Endodermal cell (in vitro differentiated cells): Measurements from ENCODE around the gene COMMD6. TPM values are rescaled to one million over a fixed set of nuclear protein-coding genes. Genes with fewer than 3 reads are reported as not detected.

Experiments
- DNase-seq: peaks from one replicate; pipeline ENCODE4 v3.0.0-alpha.2; 2017
- H3K27ac ChIP-seq: 2 replicates; pipeline ENCODE4 v1.5.1; 2013; ENCODE audit warnings: mild to moderate bottlenecking, low read depth, low read length, moderate library complexity
- H3K27me3 ChIP-seq: 2 replicates; pipeline ENCODE4 v1.6.1; 2013; ENCODE audit warnings: mild to moderate bottlenecking, low read length, moderate library complexity; ENCODE audit not compliant: insufficient read depth, control insufficient read depth, poor library complexity, severe bottlenecking
- H3K36me3 ChIP-seq: 2 replicates; pipeline ENCODE4 v1.7.0; 2013; ENCODE audit warnings: mild to moderate bottlenecking, low read length, moderate library complexity; ENCODE audit not compliant: control insufficient read depth, insufficient read depth
- H3K4me1 ChIP-seq: one replicate; pipeline ENCODE4 v1.7.0; 2013; ENCODE audit warnings: low read length; ENCODE audit not compliant: control insufficient read depth, insufficient read depth
- H3K4me3 ChIP-seq: 2 replicates; pipeline ENCODE4 v1.5.1; 2013; ENCODE audit warnings: mild to moderate bottlenecking, low read length, moderate library complexity
- H3K9ac ChIP-seq: 2 replicates; pipeline ENCODE4 v1.6.1; 2013; ENCODE audit warnings: mild to moderate bottlenecking, low read length, moderate library complexity; ENCODE audit not compliant: poor library complexity, severe bottlenecking; ENCODE audit errors: extremely low read depth
- H3K9me3 ChIP-seq: 2 replicates; pipeline ENCODE4 v1.6.1; 2013; ENCODE audit warnings: mild to moderate bottlenecking, low read length, moderate library complexity; ENCODE audit not compliant: control insufficient read depth
- H3K27ac Mint-ChIP-seq: 2 replicates; pipeline ENCODE4 v1.8.0; 2020; ENCODE audit warnings: mixed read lengths
- H3K27me3 Mint-ChIP-seq: 2 replicates; pipeline ENCODE4 v1.8.0; 2021; ENCODE audit warnings: mild to moderate bottlenecking, mixed read lengths; ENCODE audit not compliant: insufficient read depth
- H3K36me3 Mint-ChIP-seq: 2 replicates; pipeline ENCODE4 v1.8.0; 2020; ENCODE audit warnings: low read depth, mixed read lengths
- H3K4me1 Mint-ChIP-seq: 2 replicates; pipeline ENCODE4 v1.8.0; 2020; ENCODE audit warnings: mixed read lengths
- H3K4me3 Mint-ChIP-seq: 2 replicates; pipeline ENCODE4 v1.8.0; 2020; ENCODE audit warnings: mild to moderate bottlenecking, moderate library complexity, mixed read lengths
- H3K9me3 Mint-ChIP-seq: 2 replicates; pipeline ENCODE4 v1.8.0; 2020; ENCODE audit warnings: mild to moderate bottlenecking, mixed read lengths
- CTCF ChIP-seq: fragments of 200-600 bp; sonication (generic); conservative IDR thresholded peaks from 2 replicates; pipeline ENCODE4 v1.5.0; 2021; ENCODE audit warnings: antibody characterized with exemption, mild to moderate bottlenecking
- WGBS, 2 experiments: methylation state at CpG; one replicate each; pipeline versions ENCODE4 v1.1.5 to v1.1.7; 2013; ENCODE audit warnings: missing lambda C conversion rate in 2 of 2, mixed read lengths in 1 of 2; ENCODE audit not compliant: insufficient coverage in 1 of 2, insufficient read length in 1 of 2; 5-methylcytosine and 5-hydroxymethylcytosine counted together
- total RNA-seq, 2 donors: library from RNA; stranded (reverse); fragmentation: NEBNext Ultra II Directional in 1 of 2; extraction: Animal tissue kit (Norgen Biotek cat#: 25700) in 1 of 2; gene quantifications; 2 replicates in 1 of 2; 3 replicates in 1 of 2; pipeline ENCODE4 v1.2.1, GENCODE V29; 2021

Gene COMMD6
- total RNA-seq, 2 donors from 2014 or later, result 119 to 128 TPM

- H3K27ac ChIP-seq, result no peak overlapping the region
- H3K4me3 Mint-ChIP-seq, result no peak overlapping the region
These were observed 30.3 kb downstream of the COMMD6 start for GRCh38 chr13:75507027-75508001.

GRCh38 chr13:75506018-75506417 is 31.6 kb downstream of the COMMD6 start:
- Histone ChIP-seq H3K27ac (no peak overlapping the region), H3K27me3 (no peaks in the 10 kb centered on the region), H3K9me3 (no peaks in the 10 kb centered on the region), H3K4me3 (no peak overlapping the region), H3K4me1 (no peaks in the 10 kb centered on the region), H3K9ac (no peak overlapping the region), H3K36me3 (no peaks in the 10 kb centered on the region)
- no peaks in the 10 kb centered on the region for H3K9me3 Mint-ChIP-seq
- no peak overlapping the region for H3K27ac Mint-ChIP-seq
- H3K4me1 Mint-ChIP-seq, result no peaks in the 10 kb centered on the region
- no peak for DNase-seq
- H3K27me3 Mint-ChIP-seq, result no peaks in the 10 kb centered on the region
- H3K36me3 Mint-ChIP-seq, result no peaks in the 10 kb centered on the region
- no peak for TF ChIP-seq CTCF
- H3K4me3 Mint-ChIP-seq, result no peak overlapping the region
- WGBS, 2 experiments, result 97 to 100% methylated on average over 1 of the region's 1 CpG

More at GRCh38 chr13:75507027-75508001, 30.3 kb downstream of the COMMD6 start:
- Mint-ChIP-seq H3K36me3 (no peaks in the 10 kb centered on the region), H3K9me3 (no peaks in the 10 kb centered on the region), H3K27me3 (no peaks in the 10 kb centered on the region), H3K4me1 (no peaks in the 10 kb centered on the region), H3K27ac (no peak overlapping the region)
- 83 to 92% methylated on average over 4 to 9 of the region's 10 CpGs for WGBS, 2 experiments
- Histone ChIP-seq H3K9me3 (no peaks in the 10 kb centered on the region), H3K36me3 (no peaks in the 10 kb centered on the region), H3K4me1 (no peaks in the 10 kb centered on the region), H3K4me3 (no peak overlapping the region), H3K9ac (no peak overlapping the region), H3K27me3 (no peaks in the 10 kb centered on the region)
- DNase-seq, result no peak
- no peak for TF ChIP-seq CTCF

- no peak overlapping the region for H3K9ac ChIP-seq
- 73 to 87% methylated on average over 2 to 3 of the region's 3 CpGs for WGBS, 2 experiments
- no peak for TF ChIP-seq CTCF
- no peak overlapping the region for H3K27ac ChIP-seq
- no peak overlapping the region for H3K4me3 Mint-ChIP-seq
- H3K4me1 ChIP-seq, result no peaks in the 10 kb centered on the region
- no peaks in the 10 kb centered on the region for H3K36me3 ChIP-seq
- H3K27me3 ChIP-seq, result no peaks in the 10 kb centered on the region
- no peaks in the 10 kb centered on the region for H3K9me3 ChIP-seq
- no peak overlapping the region for H3K4me3 ChIP-seq
- no peak overlapping the region for H3K27ac Mint-ChIP-seq
- DNase-seq, result no peak
- no peaks in the 10 kb centered on the region for H3K36me3 Mint-ChIP-seq
- no peaks in the 10 kb centered on the region for H3K9me3 Mint-ChIP-seq
- H3K4me1 Mint-ChIP-seq, result no peaks in the 10 kb centered on the region
- H3K27me3 Mint-ChIP-seq, result no peaks in the 10 kb centered on the region
These were observed 32.3 kb downstream of the COMMD6 start for GRCh38 chr13:75505327-75505726.
